Left hindlimb (tissue), 1 donor: ENCODE data around the gene WDR93.

Experiments
- DNase-seq: peaks from one replicate; pipeline ENCODE4 v3.0.0-alpha.2; 2018

The WDR93 gene

GRCh38 chr15:89693091-89693490, 2.5 kb downstream of the WDR93 start:
- no peak for DNase-seq

- no peak for DNase-seq
Measured at GRCh38 chr15:89693696-89694095, 3.1 kb downstream of the WDR93 start.

- DNase-seq: no peak
Measured at GRCh38 chr15:89695198-89695597, 4.6 kb downstream of the WDR93 start.

DNA sequence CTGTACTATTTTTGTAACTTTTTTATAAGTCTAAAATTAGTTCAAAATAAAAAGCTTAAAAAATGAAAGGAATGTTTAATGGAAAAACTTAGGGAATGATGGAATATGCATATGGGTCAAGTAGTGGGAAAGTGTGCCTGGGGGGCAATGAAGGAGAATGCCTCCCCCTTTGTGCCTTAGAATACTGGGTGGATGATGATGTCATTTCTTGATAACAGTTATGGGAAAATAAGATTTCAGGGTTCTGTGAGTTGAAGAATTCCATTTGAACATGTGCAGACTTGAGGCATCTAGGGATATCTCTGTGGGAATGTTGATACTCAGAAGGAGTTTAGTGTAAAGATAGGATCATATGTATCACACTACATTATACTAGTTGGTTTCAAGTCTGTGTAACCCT, 13.8 kb downstream of the WDR93 start:
- DNase-seq: no peak

- no peak for DNase-seq
Measured at GRCh38 chr15:89707577-89707976, 17.0 kb downstream of the WDR93 start.

GRCh38 chr15:89714775-89715174, 24.2 kb downstream of the WDR93 start:
- DNase-seq: no peak

- no peak for DNase-seq
Measured at GRCh38 chr15:89723031-89723430, 32.4 kb downstream of the WDR93 start.

DNA sequence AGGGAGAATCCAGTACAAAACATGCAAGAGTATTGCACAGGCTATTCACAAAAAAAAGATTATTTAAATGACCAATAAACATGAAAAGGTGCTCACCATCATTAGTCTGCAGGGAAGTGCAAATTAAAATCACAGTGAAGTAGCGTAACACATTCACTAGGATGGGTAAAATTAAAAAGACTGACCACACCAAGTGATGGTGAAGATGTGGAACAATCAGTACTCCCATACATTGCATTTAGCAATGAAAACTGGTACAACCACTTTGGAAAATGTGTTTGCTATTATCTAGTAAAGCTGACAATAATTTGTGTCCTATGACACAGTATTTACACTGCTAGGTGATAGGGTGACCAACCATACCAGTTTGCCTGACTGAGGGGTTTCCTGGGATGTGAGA, 34.0 kb downstream of the WDR93 start:
- no peak for DNase-seq

- no peak for DNase-seq
Measured at GRCh38 chr15:89725064-89725463, 34.5 kb downstream of the WDR93 start.

GRCh38 chr15:89728254-89728653, 37.6 kb downstream of the WDR93 start:
- no peak for DNase-seq

DNA sequence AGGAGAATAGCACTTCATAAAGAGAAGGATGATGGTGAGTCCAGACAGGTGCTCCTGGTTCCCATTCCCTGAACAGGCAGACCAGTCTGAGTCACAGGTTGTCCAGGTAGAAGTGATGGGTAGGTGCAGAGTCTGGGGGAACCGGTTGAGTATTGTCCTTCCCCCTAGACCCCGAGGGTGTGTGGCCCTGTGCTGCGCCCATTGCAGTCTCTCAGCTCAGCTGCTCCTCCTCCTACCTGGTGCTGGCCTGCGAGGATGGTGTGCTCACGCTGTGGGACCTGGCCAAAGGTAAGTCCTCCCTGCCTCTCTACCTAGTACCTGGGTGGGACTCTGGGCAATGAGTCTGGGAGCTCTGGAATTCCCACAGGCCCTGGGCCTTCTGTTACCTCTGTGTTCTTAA, 40.7 kb downstream of the WDR93 start:
- DNase-seq: no peak

- no peak for DNase-seq
Measured at GRCh38 chr15:89732451-89733172, 42.0 kb downstream of the WDR93 start.

DNA sequence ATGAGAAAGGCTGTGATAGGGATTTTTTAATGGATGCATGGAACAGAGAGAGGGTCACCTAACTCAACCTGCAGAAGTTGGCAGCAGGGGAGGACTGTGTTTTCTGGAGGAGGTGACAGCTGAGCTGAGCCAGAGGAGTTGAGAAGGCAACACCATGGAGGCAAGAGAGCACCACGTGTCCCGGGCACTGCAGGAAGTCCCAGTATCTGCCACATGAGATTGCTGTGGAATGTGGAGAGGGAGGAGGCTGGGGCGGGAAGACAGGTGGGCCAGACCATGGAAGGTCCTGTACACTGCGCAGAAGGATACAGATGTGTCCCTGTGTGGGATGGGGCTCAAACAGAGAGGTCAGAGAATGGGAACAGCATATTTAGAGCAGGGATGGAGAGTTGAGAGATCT, 45.2 kb downstream of the WDR93 start:
- no peak for DNase-seq

DNA sequence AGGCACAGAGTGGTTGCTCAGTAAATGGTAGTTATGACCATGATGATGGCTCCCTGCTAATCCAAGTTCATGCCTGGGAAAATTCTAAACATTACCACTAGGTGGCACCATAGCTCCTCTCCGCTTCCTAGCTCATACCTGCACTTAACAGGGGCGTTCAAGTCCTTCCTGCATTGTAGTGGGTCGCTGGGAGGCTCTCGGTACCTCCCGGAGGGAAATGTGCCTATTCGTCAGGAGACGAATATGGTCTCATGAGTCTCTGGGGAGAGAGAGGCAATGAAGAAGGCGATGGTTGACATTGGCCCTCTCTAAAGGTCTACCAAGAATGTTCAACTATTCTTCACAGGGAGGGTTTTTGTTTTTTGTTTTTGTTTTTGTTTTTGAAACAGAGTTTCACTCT, 49.5 kb downstream of the WDR93 start:
- no peak for DNase-seq

GRCh38 chr15:89743011-89743410, 52.4 kb downstream of the WDR93 start:
- DNase-seq: no peak

- DNase-seq: no peak
Measured at GRCh38 chr15:89743594-89743993, 53.0 kb downstream of the WDR93 start.

DNA sequence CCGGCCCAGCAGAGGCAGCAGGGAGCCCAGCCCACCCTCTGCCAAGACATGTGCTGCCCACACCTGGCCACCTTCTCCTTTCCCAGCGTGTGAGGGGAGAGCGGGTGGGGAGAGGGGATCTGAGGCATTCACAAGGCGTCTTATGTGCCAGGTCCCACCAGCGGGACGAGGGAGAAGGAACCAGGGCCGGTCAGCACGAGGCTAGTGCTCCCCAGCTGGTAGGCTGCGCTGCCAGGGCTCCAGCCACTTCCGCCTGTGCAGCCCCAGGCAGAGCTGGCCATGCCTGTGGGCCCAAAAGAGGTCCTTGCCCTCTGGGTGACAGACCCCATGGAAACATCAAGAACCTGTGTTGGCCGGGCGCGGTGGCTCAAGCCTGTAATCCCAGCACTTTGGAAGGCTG, 54.5 kb downstream of the WDR93 start:
- DNase-seq: no peak

- DNase-seq: no peak
Measured at GRCh38 chr15:89745768-89746167, 55.2 kb downstream of the WDR93 start.

DNA sequence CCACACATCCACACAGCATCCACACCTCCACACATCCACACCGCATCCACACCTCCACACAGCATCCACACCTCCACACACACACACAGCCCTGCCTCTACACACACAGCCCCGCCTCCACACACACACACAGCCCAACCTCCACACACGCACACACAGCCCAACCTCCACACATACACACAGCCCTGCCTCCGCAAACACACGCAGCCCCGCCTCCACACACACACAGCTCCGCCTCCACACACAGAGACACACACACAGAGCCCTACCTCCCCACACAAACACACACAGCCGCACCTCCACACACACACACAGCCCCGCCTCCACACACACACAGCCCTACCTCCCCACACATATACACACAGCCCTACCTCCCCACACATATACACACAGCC, 55.8 kb downstream of the WDR93 start:
- no peak for DNase-seq

DNA sequence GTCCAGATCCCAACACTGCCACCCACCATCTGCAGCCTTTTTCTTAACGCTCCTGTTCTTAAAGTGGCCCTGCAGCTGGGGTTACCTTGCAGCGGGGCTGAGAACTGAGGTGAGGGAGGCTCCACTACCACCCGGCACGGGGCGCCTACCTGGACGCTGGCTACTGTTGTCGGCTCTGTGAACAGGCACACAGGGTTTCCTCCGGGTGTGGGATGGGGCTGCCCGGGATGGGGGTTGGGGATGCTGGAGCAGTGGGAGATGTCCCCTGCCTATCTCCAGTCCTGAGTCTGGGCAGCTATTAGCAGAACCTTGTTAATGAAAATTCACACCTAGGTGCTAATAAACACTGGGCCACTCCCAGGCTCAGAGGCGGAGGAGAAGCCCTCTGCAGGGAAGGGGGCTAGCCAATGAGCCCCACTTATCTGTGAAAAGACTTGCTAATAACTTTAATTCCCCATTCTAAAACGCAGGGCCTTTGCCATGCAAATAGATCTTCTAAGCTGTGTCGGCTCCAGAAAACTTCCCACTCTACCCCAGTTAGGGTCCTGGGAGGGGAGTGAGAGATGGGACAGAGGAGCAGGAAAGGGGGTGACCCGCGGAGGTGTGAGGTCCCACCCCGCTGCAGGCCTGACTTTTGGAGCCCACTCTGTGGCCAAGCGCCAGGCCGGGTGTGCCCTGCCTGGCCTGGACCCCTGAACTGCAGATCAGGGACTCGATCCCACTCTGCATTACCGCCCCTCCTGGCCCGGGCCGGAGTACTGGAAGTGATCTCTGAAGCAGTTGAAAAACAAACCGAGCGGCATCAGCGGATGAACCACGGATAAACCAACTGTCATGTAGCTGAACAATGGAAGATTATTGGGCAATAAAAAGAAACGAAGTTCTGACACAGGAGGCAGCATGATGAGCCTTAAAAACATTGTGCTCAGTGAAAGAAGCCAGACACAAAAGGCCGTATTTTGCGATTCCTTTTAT, 57.4 kb downstream of the WDR93 start:
- DNase-seq: no peak

DNA sequence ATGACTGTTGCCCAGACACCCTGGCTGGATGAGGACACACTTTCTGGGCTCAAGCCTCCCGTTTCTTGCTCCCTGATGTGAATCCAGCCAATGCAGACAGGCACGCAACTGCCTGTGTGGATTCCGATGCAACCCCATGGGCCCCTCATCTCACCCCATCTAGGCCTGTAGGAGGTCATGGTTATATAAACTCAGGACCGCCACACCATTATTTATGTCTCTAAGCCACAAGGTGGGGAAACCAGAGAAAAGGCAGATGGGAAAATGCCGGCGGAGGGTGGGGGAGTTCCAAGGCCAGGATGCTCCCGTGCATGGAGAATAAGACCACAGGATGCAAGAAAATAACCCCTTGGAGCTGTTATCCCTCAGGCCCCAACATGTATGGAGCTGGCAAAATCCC, 58.4 kb downstream of the WDR93 start:
- no peak for DNase-seq

- DNase-seq: no peak
Measured at GRCh38 chr15:89749526-89749925, 58.9 kb downstream of the WDR93 start.

GRCh38 chr15:89749951-89750559, 59.4 kb downstream of the WDR93 start:
- no peak for DNase-seq
